Naive thymus-derived CD8-positive, alpha-beta T cell (primary cell): ENCODE data around the gene RALA. TPM values are rescaled to one million over a fixed set of nuclear protein-coding genes. Genes with fewer than 3 reads are reported as not detected.

Experiments used
- ATAC-seq, 2 donors: fragments of 150-1000 bp; cut with Tn5 transposase in 1 of 2; sonication (Bioruptor Pico), chemical (Tn5 transposase) in 1 of 2; 1 replicate in 1 of 2; 2 replicates in 1 of 2; pipeline ENCODE4 v1.10.0; 2021; ENCODE audit warnings: mild to moderate bottlenecking in 2 of 2, moderate library complexity in 2 of 2
- POLR2A ChIA-PET: fragments of 350-600 bp; sonication (Branson Sonifier 250); formaldehyde crosslinking; loops from one replicate; lab custom pipeline; 2021; ENCODE audit warnings: antibody characterized with exemption; lab: Charles Lee
- DNase-seq, 10 donors: peaks; one replicate each; pipeline versions ENCODE4 v3.0.0 to v3.0.0-alpha.2; 2020 to 2022
- H3K27ac Mint-ChIP-seq, 10 donors: one replicate each; pipeline ENCODE4 v1.8.0; 2020 to 2022; ENCODE audit warnings: mild to moderate bottlenecking in 10 of 10, mixed read lengths in 10 of 10, moderate library complexity in 4 of 10, inconsistent platforms in 1 of 10
- H3K27me3 Mint-ChIP-seq, 5 donors: one replicate each; pipeline ENCODE4 v1.8.0; 2021 to 2022; ENCODE audit warnings: mixed read lengths in 5 of 5
- H3K36me3 Mint-ChIP-seq, 3 donors: one replicate each; pipeline ENCODE4 v1.8.0; 2020 to 2022; ENCODE audit warnings: mixed read lengths in 3 of 3, mild to moderate bottlenecking in 2 of 3, inconsistent platforms in 1 of 3
- H3K4me1 Mint-ChIP-seq, 4 donors: one replicate each; pipeline ENCODE4 v1.8.0; 2021 to 2022; ENCODE audit warnings: mixed read lengths in 4 of 4
- H3K4me3 Mint-ChIP-seq, 10 donors: one replicate each; pipeline ENCODE4 v1.8.0; 2020 to 2022; ENCODE audit warnings: mild to moderate bottlenecking in 10 of 10, mixed read lengths in 10 of 10, moderate library complexity in 6 of 10, inconsistent platforms in 1 of 10
- H3K9me3 Mint-ChIP-seq, 9 donors: one replicate each; pipeline ENCODE4 v1.8.0; 2020 to 2022; ENCODE audit warnings: mixed read lengths in 9 of 9, mild to moderate bottlenecking in 3 of 9, inconsistent platforms in 1 of 9, moderate library complexity in 1 of 9
- polyA plus RNA-seq, 3 donors: library from polyadenylated mRNA; unstranded; fragments of 300-500 nt; fragmentation: Illumina TruSeq; gene quantifications; one replicate each; pipeline ENCODE4 v1.2.3, GENCODE V29; 2021
- total RNA-seq, 8 experiments: library from RNA in 2 of 8; stranded (reverse) in 2 of 8; gene quantifications; one replicate each; pipeline ENCODE4 v1.2.3 and lab custom pipeline; 2021 to 2026

RALA gene
- total and polyA plus RNA-seq, 5 experiments from 2014 or later: 39.7 to 55.1 (median 46.6) TPM

DNA sequence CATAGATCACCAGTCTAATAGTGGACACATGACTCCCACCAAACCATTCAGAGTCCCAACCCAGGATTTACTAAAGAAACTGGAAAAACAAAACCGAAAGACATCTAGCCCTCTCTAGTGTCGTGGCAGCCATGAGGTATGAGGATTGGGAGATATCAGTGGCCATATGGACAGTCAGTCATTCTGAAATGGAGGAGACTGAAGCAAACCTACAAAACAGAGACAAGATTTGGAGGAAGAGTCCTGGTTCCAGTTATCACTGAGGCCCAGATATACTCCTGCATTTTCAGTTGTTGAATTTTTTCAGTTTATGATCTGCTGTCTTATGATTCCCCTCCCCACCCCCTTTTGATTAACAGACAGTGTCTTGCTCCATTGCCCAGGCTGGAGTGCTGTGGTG is 9.1 kb upstream of the RALA start:
- ATAC-seq (no peak), DNase-seq (no peak)
- no peak overlapping the region for H3K4me3 Mint-ChIP-seq
- peaks cover 6 to 27% (median 15%) of the 10 kb centered on the region in 5 donors for H3K27me3 Mint-ChIP-seq
- POLR2A ChIA-PET: interaction anchor here (0.6 to 1.3 kb wide), 3 partner anchors 9 to 119 kb away, joined by 3 to 4 read pairs (median 4); partner anchors contain the start of gene RALA
- H3K36me3 Mint-ChIP-seq: no peaks in the 10 kb centered on the region
- no peaks in the 10 kb centered on the region for H3K9me3 Mint-ChIP-seq
- peaks cover 5 to 9% (median 6%) of the 10 kb centered on the region in 4 donors for H3K4me1 Mint-ChIP-seq
- H3K27ac Mint-ChIP-seq: peak overlapping the region in 1 of 10 donors; percentile 8

DNA sequence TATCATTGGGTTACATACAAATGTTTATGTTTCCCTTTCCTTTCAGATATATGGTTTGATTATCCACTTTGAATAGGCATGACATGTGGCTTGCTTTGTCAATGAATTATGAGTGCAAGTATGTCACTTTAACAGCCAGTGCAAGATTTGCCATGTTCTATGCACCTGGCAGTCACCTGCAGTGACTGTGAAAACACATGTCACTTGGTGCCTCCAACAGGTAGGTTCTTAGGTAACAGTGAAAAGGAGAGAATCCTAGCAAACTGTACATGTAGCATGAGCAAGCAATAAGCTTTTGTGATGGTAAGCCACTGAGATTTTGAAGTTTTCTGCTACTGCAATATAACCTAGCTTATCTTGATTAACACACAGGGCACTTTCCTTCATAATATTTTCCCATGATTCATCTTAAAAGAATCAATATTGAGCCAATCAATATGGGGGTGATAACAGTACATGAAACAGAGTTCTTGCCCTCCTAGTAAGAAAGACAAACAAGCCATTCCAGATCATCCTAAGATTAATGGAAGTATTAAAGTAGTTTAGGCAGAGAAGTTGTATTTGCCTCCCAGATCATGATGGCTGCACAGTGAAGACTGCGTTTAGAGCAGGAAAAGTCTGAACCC is 7.9 kb upstream of the RALA start:
- H3K36me3 Mint-ChIP-seq: no peaks in the 10 kb centered on the region
- H3K4me3 Mint-ChIP-seq: no peak overlapping the region
- DNase-seq (no peak), ATAC-seq (no peak)
- no peak overlapping the region for H3K27ac Mint-ChIP-seq
- H3K27me3 Mint-ChIP-seq: peaks cover 4 to 16% (median 10%) of the 10 kb centered on the region in 5 donors
- H3K4me1 Mint-ChIP-seq: peaks cover 0 to 1% (median 0%) of the 10 kb centered on the region in 4 donors
- POLR2A ChIA-PET: no interaction called here
- no peaks in the 10 kb centered on the region for H3K9me3 Mint-ChIP-seq

DNA sequence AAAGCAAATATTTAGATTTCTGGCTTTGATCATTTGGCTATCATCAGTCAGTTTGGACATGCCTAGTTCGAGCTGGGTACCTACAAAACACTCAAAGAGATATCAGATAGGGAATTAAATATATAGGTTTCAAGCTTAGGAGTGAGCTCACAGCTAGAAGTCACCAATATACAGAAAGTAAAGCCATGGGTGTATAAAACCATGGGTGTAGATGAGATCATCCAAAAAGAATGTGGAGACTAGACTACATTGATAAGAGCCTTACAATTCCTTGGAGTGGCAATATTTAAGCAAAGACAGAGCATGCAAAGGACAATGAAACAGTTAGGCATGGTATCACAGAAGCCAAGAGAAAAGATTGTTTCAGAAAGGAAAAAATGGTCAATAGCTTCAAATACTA is 7.2 kb upstream of the RALA start:
- DNase-seq: no peak
- POLR2A ChIA-PET: no interaction called here
- ATAC-seq: no peak
- Mint-ChIP-seq H3K27ac (no peak overlapping the region), H3K36me3 (no peaks in the 10 kb centered on the region), H3K9me3 (no peaks in the 10 kb centered on the region), H3K4me1 (peaks cover 0 to 1% (median 0%) of the 10 kb centered on the region in 4 donors), H3K4me3 (no peak overlapping the region), H3K27me3 (peaks cover 3 to 11% (median 5%) of the 10 kb centered on the region in 5 donors)

DNA sequence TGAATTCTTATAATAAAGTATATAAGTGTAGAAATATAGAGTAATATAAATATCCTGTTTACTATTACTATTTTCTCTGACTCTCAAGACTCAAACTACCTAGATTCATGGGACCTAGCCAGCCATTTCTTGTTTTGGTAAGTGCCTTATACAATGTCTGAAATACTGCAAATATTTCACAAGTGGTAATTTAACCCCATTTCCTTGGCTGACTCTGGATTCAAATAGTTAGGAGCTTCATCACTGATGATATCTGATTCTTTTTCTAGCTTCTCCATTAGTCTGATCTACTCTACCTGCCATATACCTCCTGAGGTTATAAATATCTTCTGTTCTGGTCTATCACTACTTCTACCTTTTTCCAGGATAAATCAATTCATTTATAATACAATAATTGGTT is 6.4 kb upstream of the RALA start:
- peaks cover 1 to 10% (median 5%) of the 10 kb centered on the region in 5 donors for H3K27me3 Mint-ChIP-seq
- H3K36me3 Mint-ChIP-seq: no peaks in the 10 kb centered on the region
- H3K4me3 Mint-ChIP-seq: no peak overlapping the region
- H3K9me3 Mint-ChIP-seq: no peaks in the 10 kb centered on the region
- no peak for DNase-seq
- no peak for ATAC-seq
- POLR2A ChIA-PET: no interaction called here
- H3K27ac Mint-ChIP-seq: no peak overlapping the region
- H3K4me1 Mint-ChIP-seq: peaks cover 3 to 4% (median 3%) of the 10 kb centered on the region in 4 donors

DNA sequence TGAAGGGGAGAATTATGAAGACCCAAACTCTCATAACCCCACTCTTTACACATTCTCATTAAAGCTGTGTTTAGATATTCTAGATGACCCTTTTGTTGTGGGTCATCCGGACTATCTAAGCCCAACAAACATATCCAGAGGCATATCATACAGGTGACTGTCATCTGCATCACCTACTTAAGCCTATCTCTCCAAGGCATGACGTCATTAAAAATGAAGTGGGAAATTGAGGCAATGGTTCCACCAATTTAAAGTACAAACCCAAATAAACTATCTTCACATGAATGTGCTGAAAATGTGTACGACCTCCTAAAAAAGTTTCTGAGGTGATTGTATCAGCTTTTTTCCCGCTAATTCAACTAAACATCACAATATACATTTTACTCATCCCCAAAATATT is 4.5 kb upstream of the RALA start:
- no peak for DNase-seq
- peaks cover 0 to 3% (median 0%) of the 10 kb centered on the region in 5 donors for H3K27me3 Mint-ChIP-seq
- ATAC-seq: no peak
- peaks cover 9 to 13% (median 11%) of the 10 kb centered on the region in 4 donors for H3K4me1 Mint-ChIP-seq
- H3K27ac Mint-ChIP-seq: no peak overlapping the region
- POLR2A ChIA-PET: no interaction called here
- no peak overlapping the region for H3K4me3 Mint-ChIP-seq
- no peaks in the 10 kb centered on the region for H3K36me3 Mint-ChIP-seq
- H3K9me3 Mint-ChIP-seq: no peaks in the 10 kb centered on the region

DNA sequence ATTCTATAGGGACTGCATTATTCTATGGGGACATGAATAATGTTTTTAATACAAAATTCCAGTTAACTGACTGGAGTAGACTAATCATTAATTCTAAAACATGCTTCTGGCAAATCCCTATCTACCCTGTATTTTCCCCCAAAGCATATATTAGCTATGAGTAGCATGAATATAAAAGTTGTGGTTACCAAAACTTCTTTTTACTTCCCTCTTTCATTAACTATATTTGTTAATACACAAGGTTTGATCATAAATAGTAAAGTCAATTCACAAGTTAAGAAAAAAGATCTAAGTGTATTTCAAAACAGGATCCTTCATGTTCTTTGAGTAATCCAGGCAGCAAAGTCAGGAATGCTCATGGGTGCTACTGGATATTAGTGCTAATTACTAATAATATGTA is 2.9 kb upstream of the RALA start:
- Mint-ChIP-seq H3K9me3 (no peaks in the 10 kb centered on the region), H3K27me3 (peaks cover 0 to 3% (median 0%) of the 10 kb centered on the region in 5 donors), H3K4me3 (no peak overlapping the region), H3K27ac (peak overlapping the region in 2 of 10 donors; percentile 3 to 48), H3K36me3 (no peaks in the 10 kb centered on the region), H3K4me1 (peaks cover 17 to 28% (median 26%) of the 10 kb centered on the region in 4 donors)
- POLR2A ChIA-PET: interaction anchor here (3.6 to 5.0 kb wide), 2 partner anchors 11 to 114 kb away, joined by 17 to 38 read pairs; no protein-coding TSS in a partner anchor
- DNase-seq (no peak), ATAC-seq (no peak)

DNA sequence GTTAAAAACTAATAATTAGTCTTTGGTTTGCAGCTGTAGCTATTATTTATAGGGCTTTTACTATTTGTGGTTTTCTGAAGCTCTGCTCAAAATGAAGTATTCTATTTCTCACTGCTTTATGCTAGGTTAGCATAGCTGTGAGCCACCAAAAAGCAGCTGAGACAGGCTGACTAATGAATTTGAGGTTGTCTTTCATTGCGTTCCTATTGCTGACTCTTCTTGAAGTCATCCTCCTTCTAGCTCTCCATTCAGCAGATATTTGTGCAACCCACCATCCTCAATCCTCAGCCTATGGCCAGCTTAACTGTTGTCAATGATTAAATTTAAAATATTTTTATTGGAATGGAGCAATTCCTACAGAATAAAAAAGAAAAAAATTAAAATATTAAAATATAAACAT is 2.1 kb upstream of the RALA start:
- no peak overlapping the region for H3K4me3 Mint-ChIP-seq
- DNase-seq: no peak
- POLR2A ChIA-PET: interaction anchor here (3.6 to 5.0 kb wide), 2 partner anchors 12 to 113 kb away, joined by 17 to 38 read pairs; no protein-coding TSS in a partner anchor
- H3K27ac Mint-ChIP-seq: peak overlapping the region in 2 of 10 donors; percentile 6 to 89
- no peak for ATAC-seq
- peaks cover 0 to under 1% (median 0%) of the 10 kb centered on the region in 3 donors for H3K36me3 Mint-ChIP-seq
- no peaks in the 10 kb centered on the region for H3K27me3 Mint-ChIP-seq
- peaks cover 19 to 36% (median 33%) of the 10 kb centered on the region in 4 donors for H3K4me1 Mint-ChIP-seq
- no peaks in the 10 kb centered on the region for H3K9me3 Mint-ChIP-seq

DNA sequence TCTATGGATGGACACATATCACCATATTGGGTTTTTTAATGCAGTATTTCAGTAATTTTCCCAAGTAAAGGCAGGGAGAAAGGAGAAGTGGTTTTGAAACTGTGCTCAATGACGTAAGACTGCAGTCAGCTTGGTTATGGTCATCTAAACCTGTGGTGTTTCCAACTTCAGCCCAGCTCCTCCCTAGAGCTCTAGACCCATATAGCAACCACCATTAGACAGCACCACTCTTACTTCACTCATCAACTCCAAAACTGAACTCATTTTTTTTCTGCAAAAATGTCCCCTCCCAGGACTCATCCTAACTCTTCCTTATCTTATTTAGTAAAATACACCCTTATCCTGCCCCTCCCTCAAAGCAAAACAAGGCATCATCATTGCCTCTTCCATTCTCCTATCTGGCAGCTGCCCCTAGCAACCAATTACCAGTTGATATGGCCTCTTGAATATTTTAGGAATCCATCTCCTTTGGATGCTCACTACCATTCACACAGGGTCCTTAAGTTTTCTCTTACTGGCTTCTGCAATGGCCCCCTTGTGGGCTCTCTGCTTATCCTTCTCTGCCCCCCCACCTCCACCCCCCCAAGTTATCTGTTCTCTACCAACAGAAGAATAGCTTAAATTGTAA is 1.5 kb upstream of the RALA start:
- DNase-seq: no peak
- Mint-ChIP-seq H3K36me3 (peaks cover 0 to 5% (median 0%) of the 10 kb centered on the region in 3 donors), H3K4me1 (peaks cover 24 to 43% (median 40%) of the 10 kb centered on the region in 4 donors), H3K27ac (peak overlapping the region; percentile 89 to 97 (median 95)), H3K27me3 (no peaks in the 10 kb centered on the region), H3K9me3 (no peaks in the 10 kb centered on the region), H3K4me3 (peak overlapping the region; percentile 87 to 96 (median 88))
- no peak for ATAC-seq
- POLR2A ChIA-PET: interaction anchor here (0.5 to 5.0 kb wide), 8 partner anchors 10 to 1298 kb away, joined by 3 to 38 read pairs (median 6); no protein-coding TSS in a partner anchor

DNA sequence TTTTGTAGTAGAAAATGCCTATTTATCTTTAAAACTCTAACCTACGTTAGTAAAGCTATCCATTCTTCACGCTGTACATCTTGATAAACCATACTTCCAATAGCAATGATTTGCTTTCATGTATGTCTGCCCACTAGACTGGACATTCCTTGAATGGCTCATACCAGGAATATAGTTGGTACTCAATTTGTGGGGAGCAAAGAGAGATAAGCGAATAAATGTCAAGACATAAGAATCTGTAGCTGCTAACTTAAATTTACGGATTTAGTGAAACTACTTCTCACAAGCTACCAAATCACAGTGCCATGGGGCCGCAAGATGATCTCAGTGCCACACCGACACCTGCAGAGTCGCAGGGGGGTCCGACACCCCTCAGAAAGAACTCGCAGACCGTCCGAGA is 763 bp upstream of the RALA start:
- POLR2A ChIA-PET: interaction anchor here (0.5 to 5.0 kb wide), 14 partner anchors 9 to 1299 kb away, joined by 3 to 38 read pairs (median 5); partner anchors contain the start of gene CDK13
- DNase-seq (peak in 2 of 10 donors; percentile 2 to 29), ATAC-seq (no peak)
- no peaks in the 10 kb centered on the region for H3K9me3 Mint-ChIP-seq
- H3K36me3 Mint-ChIP-seq: peaks cover 0 to 6% (median 0%) of the 10 kb centered on the region in 3 donors
- H3K27ac Mint-ChIP-seq: peak overlapping the region; percentile 89 to 97 (median 95)
- peak overlapping the region; percentile 87 to 96 (median 88) for H3K4me3 Mint-ChIP-seq
- H3K4me1 Mint-ChIP-seq: peaks cover 24 to 50% (median 46%) of the 10 kb centered on the region in 4 donors
- H3K27me3 Mint-ChIP-seq: no peaks in the 10 kb centered on the region

DNA sequence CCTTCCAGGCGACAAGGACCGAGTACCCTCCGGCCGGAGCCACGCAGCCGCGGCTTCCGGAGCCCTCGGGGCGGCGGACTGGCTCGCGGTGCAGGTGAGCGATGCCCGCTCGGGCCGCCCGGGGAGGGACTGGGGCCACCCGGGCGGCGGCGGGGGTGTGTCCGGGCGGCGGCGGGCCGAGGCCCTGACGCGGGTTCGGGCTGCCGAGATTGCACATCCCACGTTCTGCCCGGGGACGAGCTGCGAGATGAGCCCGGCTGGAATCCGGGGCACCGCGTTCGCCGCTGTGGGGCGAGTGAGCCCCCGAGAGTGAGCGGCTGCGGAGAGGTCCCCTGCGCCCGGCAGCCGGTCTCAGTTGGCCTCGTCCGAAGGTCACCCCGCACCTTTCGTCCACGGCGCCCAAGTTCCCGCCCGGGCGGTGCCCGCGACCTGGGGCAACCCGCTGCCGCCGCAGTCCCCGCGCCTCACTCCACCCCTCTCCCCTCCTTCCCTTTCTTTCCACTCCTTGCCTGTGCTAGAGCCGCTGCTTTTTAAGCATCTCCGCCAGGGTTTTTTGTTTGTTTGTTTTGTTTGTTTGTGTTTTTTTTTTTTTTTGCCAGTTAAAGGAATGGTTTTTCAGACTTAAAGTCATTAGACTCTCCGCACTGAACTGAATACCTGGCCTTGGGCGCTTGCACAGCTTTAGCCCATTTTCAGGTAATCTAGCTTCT is 515 bp downstream of the RALA start:
- POLR2A ChIA-PET: interaction anchor here (0.6 to 5.0 kb wide), 17 partner anchors 8 to 326 kb away, joined by 3 to 38 read pairs (median 4); partner anchors contain the start of gene CDK13
- peaks cover 30 to 60% (median 58%) of the 10 kb centered on the region in 4 donors for H3K4me1 Mint-ChIP-seq
- H3K4me3 Mint-ChIP-seq: peak overlapping the region; percentile 89 to 99 (median 96)
- peak overlapping the region; percentile 94 to 99 (median 95) for H3K27ac Mint-ChIP-seq
- peaks cover 0 to 9% (median under 1%) of the 10 kb centered on the region in 3 donors for H3K36me3 Mint-ChIP-seq
- H3K9me3 Mint-ChIP-seq: no peaks in the 10 kb centered on the region
- peak in 4 of 10 donors; percentile 16 to 65 (median 32) for DNase-seq
- H3K27me3 Mint-ChIP-seq: no peaks in the 10 kb centered on the region
- ATAC-seq: peak; percentile 24 to 31

DNA sequence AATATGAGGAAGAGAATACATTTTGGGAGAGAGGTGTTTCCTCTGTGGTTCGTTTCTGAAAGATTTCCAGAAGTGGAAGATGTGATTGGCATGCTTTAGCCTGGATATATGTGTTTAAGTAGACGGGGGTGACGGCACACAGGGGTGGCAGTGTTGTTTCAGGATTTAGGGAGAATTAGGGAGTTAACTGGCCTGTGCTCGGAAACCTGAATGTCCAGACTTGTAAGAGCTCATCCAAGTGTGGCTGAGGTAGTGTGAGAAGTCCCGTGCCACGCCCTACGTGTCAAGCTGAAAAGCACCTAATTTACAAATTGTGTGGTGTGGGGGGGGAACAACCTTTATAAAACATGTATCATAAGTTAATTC is 1.1 kb downstream of the RALA start:
- no peak for ATAC-seq
- Mint-ChIP-seq H3K27ac (peak overlapping the region; percentile 91 to 99 (median 95)), H3K9me3 (no peaks in the 10 kb centered on the region), H3K4me1 (peaks cover 31 to 65% (median 61%) of the 10 kb centered on the region in 4 donors), H3K27me3 (no peaks in the 10 kb centered on the region), H3K36me3 (peaks cover 0 to 12% (median 2%) of the 10 kb centered on the region in 3 donors), H3K4me3 (peak overlapping the region; percentile 86 to 99 (median 96))
- DNase-seq: peak in 1 of 10 donors; percentile 14
- POLR2A ChIA-PET: interaction anchor here (0.6 to 5.0 kb wide), 11 partner anchors 10 to 115 kb away, joined by 3 to 38 read pairs (median 4); no protein-coding TSS in a partner anchor
